ENCODE data around the gene CHST11.
"Not testable (repeated sequence)": the region's sequence is repeated elsewhere in the genome, so short reads cannot be mapped to it uniquely, and the experiment has no call there.

Gene CHST11

DNA sequence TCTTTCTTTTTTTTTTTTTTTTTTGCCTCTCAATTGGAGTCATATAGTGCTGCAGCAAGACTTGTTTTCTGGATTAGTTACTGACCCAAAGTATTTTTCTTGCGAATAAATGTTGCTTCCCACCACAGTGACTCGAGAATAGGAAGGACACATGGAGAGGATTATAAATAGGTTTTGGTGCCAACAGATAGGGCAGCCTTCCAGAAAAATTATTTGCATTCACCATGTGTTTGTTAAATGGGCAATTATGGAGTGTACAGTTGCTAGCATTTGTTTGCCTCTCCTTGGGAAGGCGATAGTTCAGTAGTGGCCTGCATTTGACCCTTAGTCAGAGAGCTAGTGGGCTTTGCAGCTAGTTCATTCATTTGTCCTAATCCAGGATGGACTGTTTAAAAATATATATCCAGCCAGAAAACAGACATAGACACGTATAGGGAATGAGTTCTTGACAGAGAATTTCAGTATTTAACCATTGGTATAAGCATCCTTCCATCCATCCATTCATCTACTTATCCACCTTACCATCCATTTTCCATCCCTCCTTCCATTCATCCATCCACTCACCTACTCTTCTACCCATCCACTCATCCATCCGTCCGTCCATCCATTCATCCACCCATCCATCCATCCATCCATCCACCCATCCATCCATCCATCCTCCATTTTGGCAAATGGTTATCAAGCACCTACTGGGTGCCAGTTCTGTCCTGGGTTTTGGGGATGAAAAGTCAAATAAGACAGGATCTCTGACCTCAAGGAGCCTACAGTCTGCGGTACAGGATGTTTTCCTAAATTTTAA lies 67.5 kb downstream of the CHST11 start:
- Mint-ChIP-seq H3K27ac (peak overlapping the region in 1 of 2 donors; percentile 82), H3K27me3 (no peaks in the 10 kb centered on the region), H3K4me3 (peak overlapping the region; percentile 42 to 67), H3K4me1 (ENCODE audit: low read depth in 2 of 2) (peaks cover 71 to 81% of the 10 kb centered on the region in 2 donors), H3K36me3 (ENCODE audit: insufficient read depth) (peaks cover 8% of the 10 kb centered on the region), H3K9me3 (no peaks in the 10 kb centered on the region)
- no peak for DNase-seq
- no peak for ATAC-seq (replicated peaks)

DNA sequence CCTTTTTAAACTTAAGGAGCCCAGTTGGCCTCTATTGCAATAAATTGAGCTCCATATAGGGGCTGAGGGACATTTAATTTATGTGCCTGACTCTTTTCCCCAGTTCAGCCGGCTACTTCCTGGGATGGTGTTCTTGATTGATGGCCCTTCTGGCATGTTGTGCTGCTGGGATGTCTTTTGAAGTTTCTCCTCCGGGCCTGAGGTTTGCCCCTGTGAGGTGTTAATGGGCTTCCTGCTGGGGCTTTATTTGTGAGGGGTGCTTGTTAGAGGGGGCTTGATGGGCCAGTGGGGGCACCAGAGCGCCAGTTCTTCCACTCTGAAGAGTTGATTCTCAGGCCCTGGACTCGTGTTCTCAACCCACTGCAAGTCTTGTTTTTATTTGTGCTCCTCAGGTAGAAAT lies 69.6 kb downstream of the CHST11 start:
- Mint-ChIP-seq H3K36me3 (ENCODE audit: insufficient read depth) (peaks cover 6% of the 10 kb centered on the region), H3K27me3 (no peaks in the 10 kb centered on the region), H3K27ac (peak overlapping the region; percentile 32 to 65), H3K4me1 (ENCODE audit: low read depth in 2 of 2) (peaks cover 64 to 77% of the 10 kb centered on the region in 2 donors), H3K4me3 (no peak overlapping the region), H3K9me3 (no peaks in the 10 kb centered on the region)
- ATAC-seq (replicated peaks) = no peak
- no peak for DNase-seq

DNA sequence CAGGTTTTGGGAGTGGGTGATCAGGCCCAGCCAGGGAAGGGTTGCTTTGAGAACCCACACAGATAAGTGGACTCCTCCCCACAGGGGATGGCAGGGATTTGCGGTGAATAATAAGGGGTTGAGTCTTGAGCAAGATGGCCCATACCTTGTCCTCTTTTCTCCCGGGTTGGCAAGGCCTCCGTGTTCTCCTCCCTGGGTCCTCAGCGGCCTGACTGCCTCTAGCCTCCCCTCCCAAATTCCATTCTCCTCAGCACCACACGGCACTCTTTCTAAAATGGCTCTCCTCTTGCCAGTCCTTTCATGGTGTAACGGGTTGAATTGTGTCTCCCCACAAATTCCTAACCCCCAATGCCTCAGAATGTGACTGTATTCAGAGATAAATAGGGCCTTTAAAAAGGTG lies 70.0 kb downstream of the CHST11 start:
- no peaks in the 10 kb centered on the region for H3K27me3 Mint-ChIP-seq
- no peaks in the 10 kb centered on the region for H3K9me3 Mint-ChIP-seq
- ATAC-seq (replicated peaks) (no peak), DNase-seq (no peak)
- peaks cover 64 to 77% of the 10 kb centered on the region in 2 donors for H3K4me1 Mint-ChIP-seq (ENCODE audit: low read depth in 2 of 2)
- peaks cover 3% of the 10 kb centered on the region for H3K36me3 Mint-ChIP-seq (ENCODE audit: insufficient read depth)
- H3K4me3 Mint-ChIP-seq = no peak overlapping the region
- H3K27ac Mint-ChIP-seq = peak overlapping the region; percentile 32 to 65

DNA sequence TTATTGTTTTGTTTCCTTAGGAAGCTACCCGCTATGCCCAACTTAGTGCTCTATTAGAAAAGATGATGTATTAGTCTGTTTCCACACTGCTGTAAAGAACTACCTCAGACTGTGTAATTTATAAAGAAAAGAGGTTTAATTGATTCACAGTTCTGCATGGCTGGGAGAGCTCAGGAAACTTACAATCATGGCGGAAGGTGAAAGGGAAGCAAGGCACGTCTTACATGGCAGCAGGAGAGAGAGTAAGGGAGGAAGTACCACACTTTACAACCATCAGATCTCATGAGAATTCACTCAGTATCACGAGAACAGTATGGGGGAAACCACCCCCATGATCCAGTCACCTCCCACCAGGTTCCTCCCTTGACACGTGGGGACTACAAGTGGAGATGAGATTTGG lies 70.9 kb downstream of the CHST11 start:
- not testable (repeated sequence) for ATAC-seq (replicated peaks); H3K36me3 Mint-ChIP-seq (ENCODE audit: insufficient read depth); H3K9me3 Mint-ChIP-seq; H3K27me3 Mint-ChIP-seq; H3K4me3 Mint-ChIP-seq; DNase-seq
- Mint-ChIP-seq H3K4me1 (ENCODE audit: low read depth in 2 of 2) (peaks cover 65 to 79% of the 10 kb centered on the region in 2 donors), H3K27ac (peak overlapping the region; percentile 32)

DNA sequence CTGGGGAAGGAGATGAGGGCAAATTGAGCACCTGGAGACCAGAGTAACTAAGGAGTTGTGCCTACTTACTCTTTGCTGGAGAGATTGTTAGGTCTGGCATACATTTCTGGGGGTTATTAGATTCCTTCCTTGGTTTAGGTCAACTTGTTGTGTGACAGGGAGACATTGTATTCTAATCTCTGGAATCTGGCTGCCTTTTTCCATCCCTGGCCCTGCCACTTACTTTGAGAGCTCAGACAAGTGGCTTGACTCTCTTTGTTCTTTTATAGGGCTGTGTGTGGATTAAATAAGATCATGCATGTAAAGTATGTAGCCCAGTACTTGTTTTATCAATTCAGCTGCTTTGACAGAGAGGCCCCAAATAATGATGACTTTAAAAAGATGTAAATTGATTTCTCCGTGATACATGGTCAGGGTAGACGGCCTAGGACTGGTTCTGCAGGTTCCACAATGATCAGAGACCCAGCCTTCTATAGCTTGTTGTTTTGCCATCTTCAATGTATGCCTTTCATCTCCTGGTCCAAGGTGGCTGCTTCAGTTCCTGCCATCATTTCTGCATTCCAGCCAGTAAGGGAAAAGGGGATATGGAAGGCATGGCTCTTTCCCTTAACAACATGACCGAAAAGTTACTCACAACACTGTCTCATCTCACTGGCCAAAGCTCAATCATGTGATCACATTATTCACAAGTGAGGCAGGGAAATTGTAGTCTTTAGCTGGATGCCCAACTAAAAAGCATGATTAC lies 72.6 kb downstream of the CHST11 start:
- DNase-seq = no peak
- peak overlapping the region in 1 of 2 donors; percentile 64 for H3K27ac Mint-ChIP-seq
- H3K4me1 Mint-ChIP-seq (ENCODE audit: low read depth in 2 of 2) = peaks cover 63 to 81% of the 10 kb centered on the region in 2 donors
- no peaks in the 10 kb centered on the region for H3K27me3 Mint-ChIP-seq
- H3K36me3 Mint-ChIP-seq (ENCODE audit: insufficient read depth) = peaks cover 8% of the 10 kb centered on the region
- H3K4me3 Mint-ChIP-seq = no peak overlapping the region
- no peak for ATAC-seq (replicated peaks)
- no peaks in the 10 kb centered on the region for H3K9me3 Mint-ChIP-seq

DNA sequence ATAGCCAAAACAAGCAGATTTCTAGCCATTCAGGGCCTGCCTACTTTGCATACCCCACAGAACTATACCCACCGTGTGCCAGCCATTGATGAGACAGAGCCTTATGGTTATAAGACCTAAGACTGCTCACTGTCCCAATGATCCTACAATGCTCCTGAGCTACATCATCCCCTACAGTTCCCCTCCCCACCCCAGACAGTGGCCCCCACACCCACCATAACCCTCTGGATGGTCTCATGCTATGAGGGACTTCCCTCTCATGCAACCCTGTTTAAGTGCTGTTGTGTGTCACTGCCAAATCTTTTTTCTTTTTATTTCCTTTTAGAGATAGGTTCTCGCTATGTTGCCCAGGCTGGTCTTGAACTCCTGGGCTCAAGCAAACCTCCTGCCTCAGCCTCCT lies 75.9 kb downstream of the CHST11 start:
- no peak for ATAC-seq (replicated peaks)
- peak overlapping the region in 1 of 2 donors; percentile 28 for H3K27ac Mint-ChIP-seq
- H3K4me3 Mint-ChIP-seq = no peak overlapping the region
- no peak for DNase-seq
- H3K4me1 Mint-ChIP-seq (ENCODE audit: low read depth in 2 of 2) = peaks cover 71 to 86% of the 10 kb centered on the region in 2 donors
- H3K9me3 Mint-ChIP-seq = no peaks in the 10 kb centered on the region
- H3K36me3 Mint-ChIP-seq (ENCODE audit: insufficient read depth) = peaks cover 8% of the 10 kb centered on the region
- no peaks in the 10 kb centered on the region for H3K27me3 Mint-ChIP-seq

DNA sequence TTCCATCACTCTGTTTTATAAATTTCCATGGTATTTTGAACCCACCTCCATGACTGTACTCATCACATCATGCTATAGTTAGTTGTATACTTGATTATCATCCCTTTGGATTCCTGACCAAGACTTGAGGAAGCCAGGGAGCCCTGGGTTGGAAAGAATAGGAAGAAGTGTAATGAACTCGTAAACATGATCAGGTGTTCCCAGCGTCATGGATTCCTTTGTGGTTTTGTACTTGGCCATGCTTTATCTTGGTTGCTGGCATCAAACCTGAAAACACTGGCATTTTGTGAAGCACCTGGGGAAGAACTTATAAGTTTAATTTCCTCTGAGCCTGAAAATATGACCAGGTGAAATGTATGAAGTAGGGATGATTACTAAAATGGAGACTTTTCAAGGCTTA lies 76.4 kb downstream of the CHST11 start:
- DNase-seq = no peak
- H3K4me1 Mint-ChIP-seq (ENCODE audit: low read depth in 2 of 2) = peaks cover 72 to 88% of the 10 kb centered on the region in 2 donors
- H3K27me3 Mint-ChIP-seq = no peaks in the 10 kb centered on the region
- peak overlapping the region in 1 of 2 donors; percentile 28 for H3K27ac Mint-ChIP-seq
- no peak overlapping the region for H3K4me3 Mint-ChIP-seq
- ATAC-seq (replicated peaks) = no peak
- H3K9me3 Mint-ChIP-seq = no peaks in the 10 kb centered on the region
- H3K36me3 Mint-ChIP-seq (ENCODE audit: insufficient read depth) = peaks cover 8% of the 10 kb centered on the region

DNA sequence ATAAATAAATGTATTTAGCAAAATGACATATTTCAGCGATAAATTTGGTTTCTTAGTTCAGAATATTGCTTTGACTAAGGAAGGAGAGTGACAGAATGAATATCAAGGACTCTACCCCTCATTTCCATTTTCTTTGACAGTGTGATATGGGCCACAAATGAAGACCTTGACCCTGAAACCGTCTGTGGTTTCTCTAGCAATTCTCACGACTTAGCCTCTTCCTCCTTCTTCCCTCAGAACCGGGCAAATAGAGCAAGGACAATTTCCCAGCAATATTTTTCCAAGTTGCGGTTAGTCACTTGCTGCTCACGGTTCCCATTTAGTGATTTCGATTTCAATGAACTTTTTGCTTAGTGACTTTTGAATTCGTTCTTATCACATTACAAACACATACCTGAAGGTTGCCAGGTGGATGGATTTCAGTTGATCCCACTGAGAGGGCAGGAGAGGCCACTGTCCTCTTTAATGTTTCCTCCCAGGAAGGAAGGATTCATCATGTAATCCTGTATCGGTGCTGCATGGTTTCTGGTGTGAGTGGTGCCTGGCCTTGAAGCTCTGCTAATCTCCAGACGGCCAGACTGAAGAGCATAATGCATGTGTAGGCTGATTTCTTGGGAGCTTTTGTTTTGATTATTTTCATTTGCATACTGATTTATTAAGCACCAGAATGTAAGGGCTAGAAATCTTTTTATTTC lies 77.6 kb downstream of the CHST11 start:
- no peaks in the 10 kb centered on the region for H3K9me3 Mint-ChIP-seq
- ATAC-seq (replicated peaks) (no peak), DNase-seq (no peak)
- no peak overlapping the region for H3K4me3 Mint-ChIP-seq
- peaks cover 5% of the 10 kb centered on the region for H3K36me3 Mint-ChIP-seq (ENCODE audit: insufficient read depth)
- H3K4me1 Mint-ChIP-seq (ENCODE audit: low read depth in 2 of 2) = peaks cover 70 to 93% of the 10 kb centered on the region in 2 donors
- H3K27me3 Mint-ChIP-seq = no peaks in the 10 kb centered on the region
- peak overlapping the region; percentile 28 to 89 for H3K27ac Mint-ChIP-seq

DNA sequence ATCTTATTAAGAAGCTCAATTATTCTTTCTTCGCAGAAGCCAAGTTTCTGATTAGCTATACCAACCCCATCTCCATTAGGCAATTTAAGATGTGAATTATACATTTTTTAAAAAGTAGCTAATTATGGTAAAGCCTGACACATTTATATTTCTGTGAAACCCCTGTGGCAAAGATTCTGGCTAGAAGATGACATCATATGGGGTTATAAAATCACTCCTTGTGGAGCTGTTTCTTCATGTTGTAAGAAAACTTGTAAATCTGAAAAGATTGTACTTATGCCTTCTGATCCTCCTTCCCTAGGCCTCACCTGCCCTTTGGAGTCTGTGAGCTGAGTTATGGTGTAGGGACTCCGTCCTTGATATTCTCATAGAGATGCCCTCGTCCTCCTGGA lies 78.1 kb downstream of the CHST11 start:
- Mint-ChIP-seq H3K4me3 (no peak overlapping the region), H3K4me1 (ENCODE audit: low read depth in 2 of 2) (peaks cover 67 to 93% of the 10 kb centered on the region in 2 donors), H3K36me3 (ENCODE audit: insufficient read depth) (peaks cover 5% of the 10 kb centered on the region), H3K27me3 (no peaks in the 10 kb centered on the region), H3K9me3 (no peaks in the 10 kb centered on the region), H3K27ac (peak overlapping the region; percentile 28 to 89)
- no peak for DNase-seq
- ATAC-seq (replicated peaks) = no peak

DNA sequence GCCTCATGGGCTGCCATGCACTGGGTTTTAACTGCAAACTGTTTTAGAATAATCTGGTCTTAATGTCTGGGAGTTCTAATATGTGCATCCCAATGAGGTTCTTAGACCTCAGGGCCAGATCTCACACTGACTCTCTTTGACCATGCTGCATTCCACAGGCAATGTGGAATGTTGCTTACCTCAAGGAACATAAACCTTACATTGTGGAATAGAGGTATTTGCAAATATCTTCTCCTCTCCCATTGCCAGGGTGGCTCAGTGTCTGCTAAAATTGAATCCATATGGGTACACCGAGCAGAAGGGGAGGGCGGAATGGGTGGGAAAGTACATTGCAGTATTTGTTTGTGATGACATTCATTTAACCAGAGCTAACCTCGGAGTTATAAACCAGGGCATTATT lies 78.6 kb downstream of the CHST11 start:
- DNase-seq (no peak), ATAC-seq (replicated peaks) (no peak)
- Mint-ChIP-seq H3K36me3 (ENCODE audit: insufficient read depth) (peaks cover 5% of the 10 kb centered on the region), H3K4me3 (no peak overlapping the region), H3K27me3 (no peaks in the 10 kb centered on the region), H3K4me1 (ENCODE audit: low read depth in 2 of 2) (peaks cover 66 to 92% of the 10 kb centered on the region in 2 donors), H3K27ac (peak overlapping the region; percentile 28 to 47), H3K9me3 (no peaks in the 10 kb centered on the region)

DNA sequence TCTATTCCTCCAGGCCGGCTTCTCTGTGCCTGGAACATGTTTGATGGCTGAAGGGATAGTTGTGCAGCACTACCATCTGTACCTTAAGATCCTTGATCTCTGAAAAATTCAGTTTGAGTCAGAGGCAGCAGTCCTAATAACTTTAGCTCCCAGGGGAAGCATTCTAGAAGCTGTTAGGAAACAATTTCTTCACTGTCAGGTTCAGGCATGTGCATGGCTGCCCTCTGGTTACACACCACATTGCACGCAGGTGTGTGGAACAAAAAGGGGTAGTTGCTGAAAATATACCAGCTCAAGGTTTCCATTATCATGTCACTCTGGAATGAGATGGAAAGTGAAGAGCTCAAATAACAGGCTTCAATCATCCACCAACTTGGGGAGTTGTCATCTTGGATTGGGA lies 80.1 kb downstream of the CHST11 start:
- DNase-seq = no peak
- no peaks in the 10 kb centered on the region for H3K9me3 Mint-ChIP-seq
- peaks cover 5% of the 10 kb centered on the region for H3K36me3 Mint-ChIP-seq (ENCODE audit: insufficient read depth)
- no peak for ATAC-seq (replicated peaks)
- H3K4me1 Mint-ChIP-seq (ENCODE audit: low read depth in 2 of 2) = peaks cover 65 to 92% of the 10 kb centered on the region in 2 donors
- peak overlapping the region in 1 of 2 donors; percentile 62 for H3K27ac Mint-ChIP-seq
- no peak overlapping the region for H3K4me3 Mint-ChIP-seq
- no peaks in the 10 kb centered on the region for H3K27me3 Mint-ChIP-seq

DNA sequence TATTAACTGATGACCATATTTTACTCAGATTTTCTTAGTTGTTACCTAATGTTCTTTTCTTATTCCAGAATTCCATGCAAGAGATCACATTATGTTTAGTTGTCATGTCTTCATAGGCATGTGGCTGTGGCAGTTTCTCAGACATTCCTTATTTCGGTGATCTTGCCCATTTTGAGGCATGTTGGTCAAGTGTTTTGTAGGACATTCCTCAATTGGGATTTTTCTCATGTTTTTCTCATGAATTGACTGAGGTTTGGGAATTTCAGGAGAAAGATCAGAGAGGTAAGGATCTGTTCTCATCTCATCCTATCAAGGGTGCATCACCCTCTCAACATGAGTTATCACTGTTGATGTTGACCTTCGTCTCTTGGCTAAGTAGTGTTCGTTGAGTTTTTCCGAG lies 81.3 kb downstream of the CHST11 start:
- H3K36me3 Mint-ChIP-seq (ENCODE audit: insufficient read depth) = peaks cover 5% of the 10 kb centered on the region
- H3K4me1 Mint-ChIP-seq (ENCODE audit: low read depth in 2 of 2) = peaks cover 63 to 89% of the 10 kb centered on the region in 2 donors
- ATAC-seq (replicated peaks) = no peak
- H3K9me3 Mint-ChIP-seq = no peaks in the 10 kb centered on the region
- no peaks in the 10 kb centered on the region for H3K27me3 Mint-ChIP-seq
- peak overlapping the region in 1 of 2 donors; percentile 57 for H3K27ac Mint-ChIP-seq
- no peak for DNase-seq
- H3K4me3 Mint-ChIP-seq = no peak overlapping the region

DNA sequence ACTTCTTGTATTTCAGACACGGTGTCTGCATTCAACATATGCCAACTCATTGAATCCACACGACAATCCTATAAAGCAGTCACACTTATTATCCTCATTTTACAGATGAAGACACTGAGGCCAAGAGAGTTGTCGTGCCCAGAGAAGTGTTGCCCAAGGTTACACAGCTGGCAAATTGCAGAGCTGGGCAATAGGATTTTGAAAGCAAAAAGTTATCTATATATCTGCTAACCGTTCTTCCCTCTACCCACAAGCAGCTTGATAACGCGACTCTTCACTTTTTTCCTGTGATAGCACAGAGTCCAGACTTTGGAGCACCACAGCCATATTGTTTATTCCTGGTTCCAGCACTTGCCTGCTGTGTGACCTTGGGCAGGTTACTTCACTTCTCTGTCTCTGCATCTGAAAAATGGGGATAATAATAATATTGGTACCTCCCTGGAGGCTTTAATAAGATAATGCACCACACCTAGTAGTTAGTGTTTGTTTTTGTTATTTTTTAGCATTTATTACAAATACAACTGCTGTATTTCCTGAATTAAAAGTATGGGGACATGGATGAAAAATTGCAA lies 82.2 kb downstream of the CHST11 start:
- peaks cover 3% of the 10 kb centered on the region for H3K36me3 Mint-ChIP-seq (ENCODE audit: insufficient read depth)
- no peak overlapping the region for H3K27ac Mint-ChIP-seq
- no peaks in the 10 kb centered on the region for H3K27me3 Mint-ChIP-seq
- H3K4me1 Mint-ChIP-seq (ENCODE audit: low read depth in 2 of 2) = peaks cover 59 to 86% of the 10 kb centered on the region in 2 donors
- DNase-seq (no peak), ATAC-seq (replicated peaks) (no peak)
- H3K4me3 Mint-ChIP-seq = no peak overlapping the region
- no peaks in the 10 kb centered on the region for H3K9me3 Mint-ChIP-seq

Measured in effector memory CD8-positive, alpha-beta T cell (primary cell).